Measurements from ENCODE around the gene GPR62. TPM values are rescaled to one million over a fixed set of nuclear protein-coding genes. Genes with fewer than 3 reads are reported as not detected.

GPR62 gene
- total RNA-seq, 1 donor from 2014 or later, result not detected

GRCh38 chr3:51968883-51969678 lies 13.9 kb downstream of the GPR62 start:
- no peak for DNase-seq (ENCODE audit: low spot score)

GRCh38 chr3:51969841-51970240 lies 14.7 kb downstream of the GPR62 start:
- DNase-seq (ENCODE audit: low spot score), result no peak

- DNase-seq (ENCODE audit: low spot score), result no peak
Measured at GRCh38 chr3:51970606-51971300, 15.6 kb downstream of the GPR62 start.

GRCh38 chr3:51971350-51971749 lies 16.2 kb downstream of the GPR62 start:
- no peak for DNase-seq (ENCODE audit: low spot score)

- no peak for DNase-seq (ENCODE audit: low spot score)
Measured at GRCh38 chr3:51974277-51974962, 19.2 kb downstream of the GPR62 start.

- no peak for DNase-seq (ENCODE audit: low spot score)
Measured at GRCh38 chr3:51974963-51975851, 20.0 kb downstream of the GPR62 start, which contains the start of gene ABHD14A. ABHD14A (plus strand) TSS chr3:51975064; CDS start chr3:51975136, 72 bp downstream.

GRCh38 chr3:51975852-51976549 lies 20.8 kb downstream of the GPR62 start:
- DNase-seq (ENCODE audit: low spot score), result no peak

- no peak for DNase-seq (ENCODE audit: low spot score)
Measured at GRCh38 chr3:51977446-51978142, 22.4 kb downstream of the GPR62 start.

- no peak for DNase-seq (ENCODE audit: low spot score)
Measured at GRCh38 chr3:51978143-51978502, 22.9 kb downstream of the GPR62 start.

GRCh38 chr3:51980253-51980652 lies 25.1 kb downstream of the GPR62 start:
- no peak for DNase-seq (ENCODE audit: low spot score)

GRCh38 chr3:51982352-51982837 lies 27.2 kb downstream of the GPR62 start:
- DNase-seq (ENCODE audit: low spot score), result no peak

GRCh38 chr3:51982838-51983577 lies 27.8 kb downstream of the GPR62 start, which contains the start of gene ACY1:
ACY1 (plus strand) TSS chr3:51983535; CDS start chr3:51984065, 530 bp downstream.
- DNase-seq (ENCODE audit: low spot score), result peak; percentile 97

GRCh38 chr3:51983578-51984268 lies 28.5 kb downstream of the GPR62 start:
- no peak for DNase-seq (ENCODE audit: low spot score)

GRCh38 chr3:51984269-51984647 lies 29.1 kb downstream of the GPR62 start:
- DNase-seq (ENCODE audit: low spot score), result no peak

GRCh38 chr3:51985063-51985462 lies 29.9 kb downstream of the GPR62 start:
- DNase-seq (ENCODE audit: low spot score), result no peak

- DNase-seq (ENCODE audit: low spot score), result no peak
Measured at GRCh38 chr3:51986010-51986947, 31.1 kb downstream of the GPR62 start.

- DNase-seq (ENCODE audit: low spot score), result no peak
Measured at GRCh38 chr3:51987568-51987967, 32.4 kb downstream of the GPR62 start.
